DOHH2 (cell line): ENCODE data around the gene SFRP2.

Experiments
- H3F3A ChIP-seq: fragments of 200-600 bp; sonication (generic), shearing (Covaris generic); 2 replicates; pipeline ENCODE4 v1.6.0; 2016; ENCODE audit warnings: antibody characterized with exemption, mild to moderate bottlenecking; ENCODE audit not compliant: control insufficient read depth, insufficient read depth
- H3K27ac ChIP-seq: fragments of 200-600 bp; sonication (generic); 2 replicates; pipeline ENCODE4 v1.5.1; 2014; ENCODE audit warnings: low read depth, mild to moderate bottlenecking, low read length, moderate library complexity
- H3K27me3 ChIP-seq: fragments of 200-600 bp; sonication (generic); 2 replicates; pipeline ENCODE4 v1.6.1; 2014; ENCODE audit warnings: mild to moderate bottlenecking, low read length, mixed read lengths; ENCODE audit not compliant: control insufficient read depth
- H3K36me3 ChIP-seq: fragments of 200-600 bp; sonication (generic); 2 replicates; pipeline ENCODE4 v1.6.1; 2014; ENCODE audit warnings: mild to moderate bottlenecking, low read length, moderate library complexity, mixed read lengths; ENCODE audit not compliant: control insufficient read depth
- H3K4me1 ChIP-seq: fragments of 200-600 bp; sonication (generic); 2 replicates; pipeline ENCODE4 v1.6.1; 2014; ENCODE audit warnings: mild to moderate bottlenecking, low read length, mixed read lengths; ENCODE audit not compliant: control insufficient read depth
- H3K4me2 ChIP-seq: fragments of 200-600 bp; sonication (generic); 2 replicates; pipeline ENCODE4 v1.6.0; 2014; ENCODE audit warnings: mild to moderate bottlenecking, low read length, moderate library complexity
- H3K4me3 ChIP-seq: fragments of 200-600 bp; sonication (generic); 2 replicates; pipeline ENCODE4 v1.5.1; 2014; ENCODE audit warnings: mild to moderate bottlenecking, low read length, mixed read lengths
- H3K79me2 ChIP-seq: fragments of 200-600 bp; sonication (generic); 2 replicates; pipeline ENCODE4 v1.6.1; 2014; ENCODE audit warnings: mild to moderate bottlenecking, low read length, mixed read lengths; ENCODE audit not compliant: control insufficient read depth
- H3K9me2 ChIP-seq: fragments of 200-600 bp; sonication (generic); replicated peaks from 2 replicates; pipeline ENCODE4 v1.6.1; 2014; ENCODE audit warnings: mild to moderate bottlenecking, low read length, mixed read lengths; ENCODE audit not compliant: control insufficient read depth
- H3K9me3 ChIP-seq: fragments of 200-600 bp; sonication (generic); 2 replicates; pipeline ENCODE4 v1.6.1; 2014; ENCODE audit warnings: antibody characterized with exemption, low read length, mixed read lengths; ENCODE audit not compliant: control insufficient read depth, insufficient read depth
- H4K20me1 ChIP-seq: fragments of 200-600 bp; sonication (generic); 2 replicates; pipeline ENCODE4 v1.6.0; 2014; ENCODE audit warnings: low read depth, mild to moderate bottlenecking, antibody characterized with exemption, low read length, moderate library complexity; ENCODE audit not compliant: control insufficient read depth, insufficient read depth
- EZH2phosphoT487 ChIP-seq: fragments of 200-600 bp; sonication (generic); IDR thresholded peaks from 2 replicates; pipeline ENCODE4 v1.6.1; 2017; ENCODE audit warnings: borderline replicate concordance, mild to moderate bottlenecking, antibody characterized with exemption, low read length, moderate library complexity, mixed read lengths
- TF ChIP-seq, protein P1 (sequence below): fragments of 200-600 bp; sonication (generic); IDR thresholded peaks from one replicate; pipeline ENCODE4 v1.5.1; 2014; ENCODE audit warnings: antibody characterized with exemption, mild to moderate bottlenecking, low read depth, low read length; ENCODE audit not compliant: poor library complexity, severe bottlenecking

The SFRP2 gene

DNA sequence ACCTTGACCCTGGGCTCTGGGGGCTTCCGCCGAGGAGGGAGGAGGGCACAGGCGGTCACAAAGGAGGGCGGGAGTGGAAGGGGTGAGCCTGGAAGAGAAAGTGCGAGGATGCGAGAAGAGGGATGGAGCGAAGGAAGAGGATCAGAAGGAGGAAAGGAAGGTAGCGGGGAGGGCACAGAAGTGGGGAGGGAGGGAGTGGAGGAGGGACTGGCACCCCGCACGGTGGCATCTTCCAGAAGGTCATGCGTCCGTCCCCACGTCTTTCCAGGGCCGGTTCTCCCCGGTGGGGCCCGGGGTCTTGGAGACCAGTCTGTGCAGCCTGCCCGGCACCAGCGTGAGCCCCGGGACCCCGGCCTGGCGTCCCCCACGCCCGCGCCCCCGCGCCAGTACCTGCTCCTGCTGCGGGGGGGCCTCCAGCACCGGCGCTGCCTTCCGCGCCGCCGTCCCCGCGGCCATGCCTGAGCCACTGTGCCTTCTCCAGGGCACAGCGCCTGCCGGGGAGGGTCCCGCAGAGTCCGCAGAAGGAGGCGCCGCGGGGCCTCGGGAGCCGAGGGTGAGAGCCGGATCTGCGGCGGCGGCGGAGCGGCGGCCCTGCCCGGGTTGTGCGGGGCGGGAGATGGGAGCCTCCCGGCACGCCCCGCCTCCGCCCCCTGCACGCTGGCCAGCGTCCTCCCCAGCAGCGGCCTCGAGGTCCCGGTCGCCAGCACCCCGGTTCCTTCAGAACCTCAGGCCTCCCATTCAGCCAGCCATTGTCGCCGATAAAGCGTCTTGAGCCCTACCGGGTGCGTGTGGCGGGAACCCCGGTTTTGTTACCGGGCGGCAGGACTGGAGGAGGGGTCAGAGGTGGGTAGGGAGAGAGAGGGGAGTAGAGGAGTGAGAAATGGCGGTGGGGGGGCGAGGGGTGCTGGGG, 29.2 kb downstream of the SFRP2 start, which contains the start of gene RNF175:
Gene RNF175, minus strand, starts transcription at position 618 of the 910 bp plus-strand sequence. Its CDS starts 162 bp downstream, at position 456.
- Histone ChIP-seq H4K20me1 (no peaks in the 10 kb centered on the region), H3K9me2 (no peaks in the 10 kb centered on the region), H3F3A (no peaks in the 10 kb centered on the region), H3K4me1 (no peaks in the 10 kb centered on the region), H3K9me3 (no peaks in the 10 kb centered on the region), H3K27me3 (peaks cover 8% of the 10 kb centered on the region), H3K79me2 (no peaks in the 10 kb centered on the region), H3K36me3 (no peaks in the 10 kb centered on the region), H3K4me3 (no peak within 1 kb of the TSS), H3K27ac (no peak within 1 kb of the TSS), H3K4me2 (no peak within 1 kb of the TSS)
- TF ChIP-seq EZH2phosphoT487: no peak
- TF ChIP-seq, protein P1, sequence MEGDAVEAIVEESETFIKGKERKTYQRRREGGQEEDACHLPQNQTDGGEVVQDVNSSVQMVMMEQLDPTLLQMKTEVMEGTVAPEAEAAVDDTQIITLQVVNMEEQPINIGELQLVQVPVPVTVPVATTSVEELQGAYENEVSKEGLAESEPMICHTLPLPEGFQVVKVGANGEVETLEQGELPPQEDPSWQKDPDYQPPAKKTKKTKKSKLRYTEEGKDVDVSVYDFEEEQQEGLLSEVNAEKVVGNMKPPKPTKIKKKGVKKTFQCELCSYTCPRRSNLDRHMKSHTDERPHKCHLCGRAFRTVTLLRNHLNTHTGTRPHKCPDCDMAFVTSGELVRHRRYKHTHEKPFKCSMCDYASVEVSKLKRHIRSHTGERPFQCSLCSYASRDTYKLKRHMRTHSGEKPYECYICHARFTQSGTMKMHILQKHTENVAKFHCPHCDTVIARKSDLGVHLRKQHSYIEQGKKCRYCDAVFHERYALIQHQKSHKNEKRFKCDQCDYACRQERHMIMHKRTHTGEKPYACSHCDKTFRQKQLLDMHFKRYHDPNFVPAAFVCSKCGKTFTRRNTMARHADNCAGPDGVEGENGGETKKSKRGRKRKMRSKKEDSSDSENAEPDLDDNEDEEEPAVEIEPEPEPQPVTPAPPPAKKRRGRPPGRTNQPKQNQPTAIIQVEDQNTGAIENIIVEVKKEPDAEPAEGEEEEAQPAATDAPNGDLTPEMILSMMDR: no peak

DNA sequence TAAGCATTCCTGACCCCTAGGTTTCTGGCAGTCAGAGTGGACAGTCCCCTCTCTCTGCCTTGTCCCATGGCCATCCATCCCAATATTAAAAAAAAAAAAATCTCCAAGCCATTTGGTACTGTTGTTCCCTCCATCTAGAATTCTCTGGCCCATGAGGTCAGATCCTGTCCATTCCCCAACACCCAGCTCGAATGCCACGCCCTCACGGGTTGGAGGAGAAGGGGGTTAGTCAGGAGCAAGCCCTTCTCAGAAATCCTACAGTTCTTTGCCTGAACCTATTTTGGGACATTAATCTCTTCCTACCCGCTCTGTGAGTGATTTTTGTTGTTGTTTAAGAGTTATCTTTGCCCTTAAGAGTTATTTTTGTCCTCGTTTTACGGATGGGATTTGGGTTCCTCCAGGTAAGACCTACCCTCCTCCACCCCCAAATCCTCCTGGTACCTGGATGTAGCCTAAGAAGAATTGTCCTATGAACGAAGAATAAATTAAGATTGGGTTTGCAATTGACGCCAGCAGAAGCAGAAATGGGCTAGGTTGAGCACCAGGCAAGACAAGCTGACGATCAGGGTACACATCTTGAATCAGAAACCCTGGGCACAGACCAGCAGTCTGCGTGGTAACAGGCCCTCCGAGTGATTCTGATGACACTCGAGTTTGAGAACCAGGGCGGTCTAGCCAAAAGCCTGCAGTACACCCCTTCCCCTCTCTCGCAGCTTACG, 30.0 kb downstream of the SFRP2 start:
- no peak overlapping the region for H3K4me2 ChIP-seq
- H3K79me2 ChIP-seq: no peaks in the 10 kb centered on the region
- no peak overlapping the region for H3K4me3 ChIP-seq
- TF ChIP-seq, protein P1: no peak
- no peak for TF ChIP-seq EZH2phosphoT487
- H3K4me1 ChIP-seq: no peaks in the 10 kb centered on the region
- no peaks in the 10 kb centered on the region for H3K9me3 ChIP-seq
- no peaks in the 10 kb centered on the region for H3F3A ChIP-seq
- no peaks in the 10 kb centered on the region for H3K36me3 ChIP-seq
- no peaks in the 10 kb centered on the region for H3K9me2 ChIP-seq
- H3K27ac ChIP-seq: no peak overlapping the region
- H4K20me1 ChIP-seq: no peaks in the 10 kb centered on the region
- H3K27me3 ChIP-seq: peaks cover 8% of the 10 kb centered on the region

DNA sequence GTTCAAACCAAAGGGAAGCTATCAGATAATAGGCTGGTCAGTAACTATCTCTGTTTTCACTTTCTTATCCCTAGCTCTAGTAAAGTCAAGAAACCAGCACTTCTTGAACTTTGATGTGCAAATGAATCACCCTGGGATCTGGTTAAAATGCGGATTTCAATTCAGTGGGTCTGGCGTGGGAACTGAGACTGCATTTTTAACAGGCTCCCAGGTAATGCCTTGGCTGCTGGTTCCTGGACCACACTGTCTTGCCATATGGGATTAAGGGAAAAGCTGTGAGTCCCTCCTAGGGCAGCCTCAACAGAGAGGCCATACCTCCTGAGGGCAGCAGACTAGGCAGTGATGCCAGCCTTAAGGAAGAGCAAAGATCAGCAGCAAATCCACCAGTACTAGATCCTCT, 30.7 kb downstream of the SFRP2 start:
- TF ChIP-seq EZH2phosphoT487: no peak
- TF ChIP-seq, protein P1: no peak
- Histone ChIP-seq H3K4me3 (no peak overlapping the region), H3F3A (no peaks in the 10 kb centered on the region), H3K9me2 (no peaks in the 10 kb centered on the region), H3K4me1 (no peaks in the 10 kb centered on the region), H3K27ac (no peak overlapping the region), H3K36me3 (no peaks in the 10 kb centered on the region), H3K79me2 (no peaks in the 10 kb centered on the region), H3K9me3 (no peaks in the 10 kb centered on the region), H3K27me3 (peaks cover 8% of the 10 kb centered on the region), H3K4me2 (no peak overlapping the region), H4K20me1 (no peaks in the 10 kb centered on the region)
